Hematopoietic multipotent progenitor cell treated with erythropoietin and hydrocortisone succinate and interleukin-3 and kit ligand, for 8 days (in vitro differentiated cells): Measurements from ENCODE around the gene PPP1R3F.
A peak's percentile ranks its signal among the peaks of the same experiment; 100 is the strongest.

ENCODE experiments used
- DNase-seq: peaks from one replicate; pipeline ENCODE4 v3.0.0-alpha.2; 2015

PPP1R3F gene

GRCh38 chrX:49250066-49250465 is 19.5 kb upstream of the PPP1R3F start:
- no peak for DNase-seq

- DNase-seq = no peak
Observed at GRCh38 chrX:49250578-49250977, 19.0 kb upstream of the PPP1R3F start.

- no peak for DNase-seq
Observed at GRCh38 chrX:49251325-49251724, 18.3 kb upstream of the PPP1R3F start.

- DNase-seq = no peak
Observed at GRCh38 chrX:49254639-49255038, 15.0 kb upstream of the PPP1R3F start.

- no peak for DNase-seq
Observed at GRCh38 chrX:49256268-49256995, 13.2 kb upstream of the PPP1R3F start.

GRCh38 chrX:49257074-49257790 is 12.4 kb upstream of the PPP1R3F start:
- no peak for DNase-seq

GRCh38 chrX:49257846-49258748 is 11.5 kb upstream of the PPP1R3F start:
- no peak for DNase-seq

- no peak for DNase-seq
Observed at GRCh38 chrX:49258749-49259124, 10.9 kb upstream of the PPP1R3F start.

GRCh38 chrX:49260221-49260985 is 9.2 kb upstream of the PPP1R3F start:
- no peak for DNase-seq

- DNase-seq = no peak
Observed at GRCh38 chrX:49262603-49263002, 7.0 kb upstream of the PPP1R3F start.

GRCh38 chrX:49263631-49264030 is 6.0 kb upstream of the PPP1R3F start:
- no peak for DNase-seq

GRCh38 chrX:49264460-49264859 is 5.1 kb upstream of the PPP1R3F start, which contains the start of gene FOXP3:
FOXP3 (minus strand) TSS chrX:49264710; CDS start chrX:49258505, 6,205 bp downstream.
- DNase-seq = no peak

- DNase-seq = no peak
Observed at GRCh38 chrX:49266523-49267445, 2.8 kb upstream of the PPP1R3F start.

GRCh38 chrX:49268702-49269009 is 937 bp upstream of the PPP1R3F start:
- DNase-seq = no peak

GRCh38 chrX:49269010-49269766 is 405 bp upstream of the PPP1R3F start:
- DNase-seq = peak; percentile 98

- no peak for DNase-seq
Observed at GRCh38 chrX:49270249-49270921, 792 bp downstream of the PPP1R3F start.

GRCh38 chrX:49271341-49271740 is 1.7 kb downstream of the PPP1R3F start:
- DNase-seq = no peak

GRCh38 chrX:49272421-49272820 is 2.8 kb downstream of the PPP1R3F start:
- DNase-seq = no peak

- DNase-seq = peak; percentile 39
Observed at GRCh38 chrX:49273181-49273727, 3.7 kb downstream of the PPP1R3F start.

GRCh38 chrX:49276207-49276606 is 6.6 kb downstream of the PPP1R3F start:
- DNase-seq = no peak
